ENCODE results near the gene KIF1B.
"Not testable (repeated sequence)": the region's sequence is repeated elsewhere in the genome, so short reads cannot be mapped to it uniquely, and the experiment has no call there.

The KIF1B gene

GRCh38 chr1:10192263-10192662 lies 18.1 kb upstream of the KIF1B start:
- DNase-seq = no peak

DNA sequence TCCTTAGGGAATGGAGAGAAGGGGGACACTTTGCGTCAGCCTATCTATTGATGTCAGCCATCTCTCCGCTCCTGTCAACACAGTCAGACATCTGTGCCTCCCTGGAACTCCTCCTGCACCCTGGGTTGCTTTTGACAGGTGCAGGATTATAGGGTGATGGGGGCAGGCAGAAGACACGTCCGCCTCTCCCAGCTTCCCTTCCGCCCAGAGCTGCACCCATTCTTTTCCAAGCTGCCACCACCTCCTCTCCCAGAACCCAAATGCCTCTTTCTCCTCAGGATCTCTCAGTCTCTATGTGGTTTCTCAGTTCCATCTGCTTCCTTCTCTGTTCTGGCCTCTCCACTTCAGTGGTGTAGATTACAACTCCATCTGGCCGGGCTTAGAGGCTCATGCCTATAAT lies 17.1 kb upstream of the KIF1B start:
- DNase-seq = no peak

DNA sequence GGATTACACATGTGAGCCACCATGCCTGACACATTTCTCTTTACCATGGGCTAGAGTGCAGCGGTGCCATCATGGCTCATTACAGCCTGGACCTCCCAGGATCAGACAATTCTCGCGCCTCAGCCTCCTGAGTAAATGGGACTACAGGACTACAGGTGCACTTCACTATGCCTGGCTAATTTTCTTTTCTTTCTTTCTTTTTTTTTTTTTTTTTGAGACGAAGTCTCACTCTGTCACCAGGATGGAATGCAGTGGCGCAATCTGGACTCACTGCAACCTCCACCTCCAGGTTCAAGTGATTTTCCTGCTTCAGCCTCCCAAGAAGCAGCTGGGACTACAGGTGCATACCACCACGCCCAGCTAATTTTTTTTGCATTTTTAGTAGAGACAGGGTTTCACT lies 14.8 kb upstream of the KIF1B start:
- no peak for DNase-seq

DNA sequence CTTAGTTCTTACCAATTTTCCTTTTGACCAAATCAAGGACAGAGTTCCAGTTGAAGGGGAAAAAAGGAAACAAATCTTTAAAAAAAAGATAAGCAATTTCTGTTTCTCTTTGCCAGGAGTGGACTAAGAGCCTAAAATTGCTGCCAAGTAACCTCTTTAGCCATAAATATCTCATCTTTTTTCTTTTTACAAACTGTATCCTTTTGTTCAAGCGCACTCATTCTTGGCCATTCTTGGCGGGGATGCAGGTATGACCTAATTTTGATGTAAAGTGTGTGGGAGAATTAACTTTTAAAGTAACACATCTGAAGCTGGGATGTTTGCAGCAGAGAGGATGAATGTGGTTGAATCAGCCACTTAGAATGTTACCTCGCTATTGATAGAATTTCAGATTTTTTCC lies 13.4 kb upstream of the KIF1B start:
- no peak for DNase-seq

DNA sequence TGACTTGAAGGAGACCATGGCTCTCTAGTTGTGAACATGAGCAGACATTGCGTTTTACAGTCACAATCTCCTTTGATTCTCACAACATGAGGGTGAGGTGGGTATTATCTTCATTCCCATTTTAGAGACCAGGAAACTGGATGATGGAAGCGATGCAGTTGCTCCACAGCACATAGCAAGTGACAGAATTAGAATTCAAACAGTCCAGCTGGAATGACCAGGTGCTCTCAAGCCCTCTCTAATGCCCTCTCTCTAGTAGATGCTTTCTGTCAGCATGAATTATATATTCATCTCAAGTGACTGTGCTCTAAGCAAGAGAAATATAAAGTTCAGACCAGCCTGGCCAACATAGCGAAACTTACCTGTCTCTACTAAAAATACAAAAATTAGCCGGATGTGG lies 9.8 kb upstream of the KIF1B start:
- no peak for DNase-seq

DNA sequence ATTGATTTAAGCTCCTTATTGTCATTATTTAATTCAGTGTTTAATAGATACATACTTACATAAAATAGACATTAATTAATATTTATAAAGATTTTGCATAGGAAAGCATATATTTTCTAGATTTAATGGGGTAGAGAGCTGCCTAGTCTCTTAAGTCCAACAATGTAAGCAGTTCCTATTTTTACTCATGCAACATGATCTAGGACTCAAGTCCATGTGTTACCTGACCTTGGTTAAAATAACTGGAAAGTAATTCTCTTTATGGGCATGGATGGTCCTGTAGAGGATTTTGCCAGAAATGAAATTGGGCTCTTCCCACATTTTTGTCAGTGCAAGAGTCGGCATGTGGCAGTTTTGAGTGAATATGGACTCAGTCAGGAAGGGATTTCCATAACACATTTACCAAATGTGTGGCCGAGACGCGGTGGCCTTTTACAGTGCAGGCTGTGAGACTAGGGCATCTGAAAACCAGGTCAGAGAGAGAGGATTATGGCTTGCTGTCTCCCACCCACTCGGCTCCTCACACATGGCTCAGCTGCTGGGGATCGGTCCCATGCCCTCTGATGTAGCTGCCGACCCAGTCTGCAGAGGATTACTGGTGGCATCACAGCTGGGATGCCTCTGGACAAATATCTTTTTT lies 6.2 kb upstream of the KIF1B start:
- DNase-seq = no peak

GRCh38 chr1:10205206-10205605 lies 5.2 kb upstream of the KIF1B start:
- not testable (repeated sequence) for DNase-seq

DNA sequence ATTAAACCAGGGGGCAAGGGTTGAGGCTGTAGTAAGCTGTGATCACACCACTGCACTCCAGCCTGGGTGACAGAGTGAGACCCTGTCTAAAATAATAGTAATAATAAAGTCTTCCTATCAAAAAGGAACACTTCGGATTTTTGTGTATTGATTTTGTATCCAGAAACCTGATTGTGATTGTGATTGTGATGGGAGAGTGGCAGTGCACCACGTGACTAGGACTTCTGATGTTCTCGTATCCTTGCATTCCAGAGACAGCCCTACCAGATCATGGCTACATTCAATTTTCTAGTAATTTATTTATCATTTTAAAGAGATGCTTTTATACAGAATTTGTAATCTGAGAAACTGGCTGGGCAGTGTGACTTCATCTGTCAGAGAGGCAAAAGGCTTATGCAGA lies 2.6 kb upstream of the KIF1B start:
- DNase-seq = no peak

DNA sequence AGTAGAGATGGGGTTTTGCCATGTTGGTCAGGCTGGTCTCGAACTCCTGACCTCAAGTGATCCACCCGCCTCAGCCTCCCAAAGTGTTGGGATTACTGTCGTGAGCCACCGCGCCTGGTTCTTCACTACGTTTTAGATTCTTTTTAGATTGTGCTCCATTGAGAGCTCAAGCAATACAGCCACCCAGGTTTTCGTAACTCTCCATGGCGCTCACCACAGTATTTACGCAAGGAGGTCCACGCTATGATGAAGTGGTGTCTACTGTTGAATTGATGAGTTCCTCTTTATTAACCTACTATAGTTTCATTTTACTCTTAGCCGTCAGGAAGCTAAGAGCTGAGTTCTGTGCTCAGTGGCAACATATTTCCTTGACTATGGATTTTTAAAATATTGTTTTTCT lies 1.8 kb upstream of the KIF1B start:
- no peak for DNase-seq

GRCh38 chr1:10209590-10209904 lies 823 bp upstream of the KIF1B start:
- no peak for DNase-seq

DNA sequence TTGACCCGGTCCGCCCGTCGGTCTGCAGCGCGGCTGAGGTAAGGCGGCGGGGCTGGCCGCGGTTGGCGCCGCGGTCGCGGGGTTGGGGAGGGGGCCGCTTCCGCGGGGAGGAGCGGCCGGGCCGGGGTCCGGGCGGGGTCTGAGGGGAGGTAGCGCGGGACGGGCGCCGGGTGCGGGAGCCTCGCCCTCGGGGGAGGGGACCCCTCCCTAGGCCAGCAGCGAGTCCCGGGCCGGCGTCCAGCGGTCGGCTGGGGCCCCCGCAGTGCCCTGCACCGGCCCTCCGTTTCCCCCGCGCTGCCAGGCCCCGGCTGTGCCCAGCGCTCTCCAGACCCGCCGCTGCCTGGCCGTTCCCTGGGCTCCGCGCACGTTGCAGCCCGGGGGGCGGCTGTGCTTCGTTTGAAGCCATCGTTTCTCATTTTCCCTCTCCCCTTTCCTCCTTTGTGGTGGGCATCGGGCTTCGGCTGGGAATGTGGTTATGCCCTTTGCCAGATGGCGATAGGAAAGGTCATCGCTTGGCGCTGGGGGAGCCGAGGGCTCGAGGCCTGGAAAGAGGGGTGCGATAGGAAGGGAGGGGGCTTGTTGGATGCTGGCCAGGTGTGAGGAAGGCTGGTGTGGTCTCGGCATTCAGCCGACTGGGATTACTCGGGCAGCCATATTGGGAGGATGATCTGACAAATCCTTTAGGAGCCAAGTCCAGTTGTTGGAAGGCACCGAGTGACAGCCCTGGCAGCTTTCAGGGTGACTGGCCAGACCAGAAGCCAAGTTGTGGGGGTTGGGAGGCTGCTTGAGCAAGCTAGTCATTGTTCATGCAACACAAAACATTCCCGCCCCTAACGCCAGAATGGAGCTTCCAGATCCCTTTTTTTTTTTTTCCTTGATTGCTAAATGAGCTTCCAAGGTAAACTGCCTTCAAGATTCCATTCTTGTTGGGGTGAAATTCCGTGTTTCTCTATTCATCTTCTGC lies 753 bp downstream of the KIF1B start:
- DNase-seq = no peak

DNA sequence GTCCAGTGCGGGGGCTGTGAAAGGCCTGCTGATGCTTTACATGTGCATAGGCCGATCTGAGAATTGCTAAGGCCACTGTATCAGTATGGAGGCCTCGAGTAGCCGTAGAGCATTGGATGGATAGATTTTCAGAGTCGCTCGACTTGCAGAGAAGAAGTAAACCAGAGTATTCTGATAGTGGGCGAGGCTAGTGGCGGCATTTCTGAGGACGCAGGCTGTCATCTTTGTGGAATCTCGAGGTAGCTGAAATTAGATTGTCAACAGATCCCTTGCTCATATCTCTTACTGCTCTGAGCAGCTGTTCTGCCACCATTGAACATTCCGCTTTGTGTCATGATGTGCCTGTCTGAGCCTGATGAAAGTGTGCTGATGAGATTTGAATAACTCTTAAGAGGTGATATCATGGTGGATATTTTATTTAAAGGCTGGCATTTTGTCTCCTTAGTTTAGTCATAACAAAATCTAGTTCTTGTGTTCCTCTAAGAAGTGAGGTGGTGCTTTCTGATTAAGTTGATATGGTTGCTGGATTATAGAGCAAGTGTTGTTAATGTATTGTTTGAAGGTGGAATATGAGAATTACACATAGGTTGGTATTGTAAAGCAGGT lies 1.5 kb downstream of the KIF1B start:
- no peak for DNase-seq

DNA sequence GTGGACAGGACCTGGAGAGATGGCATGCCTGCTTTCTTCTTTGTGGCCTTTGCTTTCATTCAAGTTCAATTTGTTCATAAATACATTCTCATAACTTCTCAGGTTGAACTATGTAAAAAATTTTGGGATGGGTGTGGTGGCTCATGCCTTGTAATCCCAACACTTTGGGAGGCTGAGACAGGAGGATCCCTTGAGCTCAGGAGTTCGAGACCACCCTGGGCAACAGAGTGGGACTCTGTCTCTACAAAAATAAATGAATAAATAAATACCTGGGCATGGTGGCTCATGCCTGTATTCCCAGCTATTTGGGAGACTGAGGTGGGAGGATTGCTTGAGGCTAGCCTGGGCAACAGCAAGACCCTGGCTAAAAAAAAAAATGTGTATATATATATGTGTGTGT lies 2.1 kb downstream of the KIF1B start:
- no peak for DNase-seq

DNA sequence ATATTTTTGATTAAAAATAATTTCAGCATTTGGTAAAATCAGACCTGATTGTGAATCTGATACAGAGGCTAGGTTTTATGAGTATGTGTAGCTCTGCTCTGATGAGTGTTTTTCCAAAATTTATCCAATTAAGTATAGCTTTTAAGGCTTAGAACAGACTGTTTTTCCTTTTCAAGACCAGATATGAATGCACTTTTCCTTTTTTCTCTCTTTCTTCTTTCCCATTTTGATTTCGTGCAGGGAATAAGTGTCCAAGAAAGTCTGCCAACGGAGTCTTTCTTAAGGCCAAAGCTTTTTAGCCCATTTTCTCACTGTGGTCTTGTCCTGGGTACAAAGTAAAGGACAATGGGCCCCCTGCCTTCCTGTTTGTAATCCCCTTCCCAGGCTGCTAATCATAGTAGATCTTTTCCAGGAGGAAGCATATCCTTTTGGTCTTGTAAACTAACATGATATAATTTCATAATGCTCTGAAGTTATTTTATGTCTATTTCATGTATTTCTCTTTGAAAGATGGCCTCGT lies 2.9 kb downstream of the KIF1B start:
- no peak for DNase-seq

- DNase-seq = no peak
Measured at GRCh38 chr1:10216090-10216749, 5.8 kb downstream of the KIF1B start.

GRCh38 chr1:10217748-10218441 lies 7.5 kb downstream of the KIF1B start:
- DNase-seq = no peak

GRCh38 chr1:10220200-10220599 lies 9.8 kb downstream of the KIF1B start:
- DNase-seq = no peak

- DNase-seq = not testable (repeated sequence)
Measured at GRCh38 chr1:10220657-10221056, 10.3 kb downstream of the KIF1B start.

- DNase-seq = no peak
Measured at GRCh38 chr1:10225573-10225972, 15.2 kb downstream of the KIF1B start.

DNA sequence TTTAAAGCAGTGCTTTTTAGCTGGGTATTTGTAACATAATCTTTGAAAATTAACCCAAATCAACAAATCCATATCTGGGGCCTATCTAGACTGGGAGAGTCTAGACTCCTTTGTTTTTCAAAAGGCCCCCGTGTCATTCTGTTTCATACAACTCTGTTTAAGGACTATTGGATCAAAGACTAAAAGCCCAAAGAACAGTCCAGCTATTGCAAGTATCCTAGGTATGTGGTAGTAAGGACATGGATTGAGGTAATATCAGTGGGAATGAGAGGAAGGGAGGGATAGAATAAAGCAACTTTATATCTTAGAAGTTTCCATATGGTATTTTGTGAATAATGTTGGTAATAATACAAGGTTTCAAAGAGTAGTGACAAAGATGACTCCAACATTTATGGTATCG lies 18.2 kb downstream of the KIF1B start:
- DNase-seq = no peak

- no peak for DNase-seq
Measured at GRCh38 chr1:10229903-10230302, 19.5 kb downstream of the KIF1B start.

DNA sequence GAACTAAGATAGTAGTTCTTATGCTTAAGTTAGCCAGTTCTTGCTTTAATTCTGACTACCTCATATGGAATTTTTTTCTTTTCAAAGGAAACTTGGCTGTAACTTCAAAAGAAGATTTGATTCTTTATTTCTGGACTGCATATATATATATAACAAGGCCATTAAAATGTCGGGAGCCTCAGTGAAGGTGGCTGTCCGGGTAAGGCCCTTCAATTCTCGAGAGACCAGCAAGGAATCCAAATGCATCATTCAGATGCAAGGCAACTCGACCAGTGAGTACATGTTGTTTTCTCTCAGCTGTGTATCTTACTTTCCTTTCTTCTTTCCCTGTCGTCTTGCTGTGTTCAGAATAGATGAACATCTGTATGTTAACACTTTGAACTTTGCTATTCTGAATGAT lies 21.8 kb downstream of the KIF1B start:
- no peak for DNase-seq

All from NCI-H1930 (cell line).